Panc1 (cell line): Measurements from ENCODE around the gene CENPP.

Experiments used
- POLR2AphosphoS5 ChIP-seq: IDR thresholded peaks from 2 replicates; pipeline ENCODE4 v1.6.1; 2012; ENCODE audit warnings: mild to moderate bottlenecking, low read depth, low read length, moderate library complexity
- REST ChIP-seq, 2 experiments: IDR thresholded peaks; 2 replicates each; pipeline ENCODE4 v1.6.1; 2011 to 2012; ENCODE audit warnings: low read depth in 2 of 2, control low read depth in 1 of 2, low read length in 1 of 2, mild to moderate bottlenecking in 1 of 2, moderate library complexity in 1 of 2; ENCODE audit not compliant: insufficient read depth in 1 of 2
- TF ChIP-seq, protein P1 (sequence below): fragments of 450-650 bp; IDR thresholded peaks from 2 replicates; pipeline ENCODE4 v1.5.1; 2017; ENCODE audit warnings: mild to moderate bottlenecking

GRCh38 chr9:92614763-92615461 lies 289.2 kb downstream of the CENPP start:
- TF ChIP-seq, protein P1, sequence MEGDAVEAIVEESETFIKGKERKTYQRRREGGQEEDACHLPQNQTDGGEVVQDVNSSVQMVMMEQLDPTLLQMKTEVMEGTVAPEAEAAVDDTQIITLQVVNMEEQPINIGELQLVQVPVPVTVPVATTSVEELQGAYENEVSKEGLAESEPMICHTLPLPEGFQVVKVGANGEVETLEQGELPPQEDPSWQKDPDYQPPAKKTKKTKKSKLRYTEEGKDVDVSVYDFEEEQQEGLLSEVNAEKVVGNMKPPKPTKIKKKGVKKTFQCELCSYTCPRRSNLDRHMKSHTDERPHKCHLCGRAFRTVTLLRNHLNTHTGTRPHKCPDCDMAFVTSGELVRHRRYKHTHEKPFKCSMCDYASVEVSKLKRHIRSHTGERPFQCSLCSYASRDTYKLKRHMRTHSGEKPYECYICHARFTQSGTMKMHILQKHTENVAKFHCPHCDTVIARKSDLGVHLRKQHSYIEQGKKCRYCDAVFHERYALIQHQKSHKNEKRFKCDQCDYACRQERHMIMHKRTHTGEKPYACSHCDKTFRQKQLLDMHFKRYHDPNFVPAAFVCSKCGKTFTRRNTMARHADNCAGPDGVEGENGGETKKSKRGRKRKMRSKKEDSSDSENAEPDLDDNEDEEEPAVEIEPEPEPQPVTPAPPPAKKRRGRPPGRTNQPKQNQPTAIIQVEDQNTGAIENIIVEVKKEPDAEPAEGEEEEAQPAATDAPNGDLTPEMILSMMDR = no peak
- no peak for TF ChIP-seq REST (IDR thresholded peaks at IDR 0.05; ENCODE audit: insufficient read depth in 1 of 2, low read depth in 2 of 2, low read length in 1 of 2)
- TF ChIP-seq POLR2AphosphoS5 = no peak
